NCI-H526 (cell line): ENCODE results near the gene IGFBP5.

Experiments used
- DNase-seq, 2 experiments: peaks; one replicate each; lab custom pipeline; 2025; lab: John Stamatoyannopoulos, UW

The IGFBP5 gene

GRCh38 chr2:216665717-216666116 is 29.6 kb downstream of the IGFBP5 start:
- peak in 1 of 2 experiments; percentile 16 for DNase-seq

DNA sequence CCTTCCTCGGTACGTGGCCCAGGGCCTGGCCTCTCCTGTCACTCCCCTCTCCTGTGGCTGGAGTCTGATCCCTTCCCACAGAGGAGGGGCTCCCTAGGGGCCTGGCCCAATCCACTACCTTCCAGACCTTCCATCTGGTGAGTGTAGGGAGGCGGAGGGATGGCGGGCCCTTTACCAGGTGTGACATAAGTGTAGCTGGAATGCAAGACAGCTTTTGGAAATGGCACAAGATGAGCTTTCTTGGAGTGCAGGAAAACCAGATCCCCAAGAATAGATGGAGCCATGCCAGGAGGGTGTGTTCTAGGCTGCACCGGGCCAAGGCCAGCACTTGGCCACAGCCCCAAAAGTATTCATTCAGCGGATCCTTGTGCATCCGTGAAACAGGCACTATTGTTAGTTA is 30.1 kb downstream of the IGFBP5 start:
- DNase-seq = no peak

- peak in 1 of 2 experiments; percentile 21 for DNase-seq
Measured at GRCh38 chr2:216664593-216665034, 30.7 kb downstream of the IGFBP5 start.

DNA sequence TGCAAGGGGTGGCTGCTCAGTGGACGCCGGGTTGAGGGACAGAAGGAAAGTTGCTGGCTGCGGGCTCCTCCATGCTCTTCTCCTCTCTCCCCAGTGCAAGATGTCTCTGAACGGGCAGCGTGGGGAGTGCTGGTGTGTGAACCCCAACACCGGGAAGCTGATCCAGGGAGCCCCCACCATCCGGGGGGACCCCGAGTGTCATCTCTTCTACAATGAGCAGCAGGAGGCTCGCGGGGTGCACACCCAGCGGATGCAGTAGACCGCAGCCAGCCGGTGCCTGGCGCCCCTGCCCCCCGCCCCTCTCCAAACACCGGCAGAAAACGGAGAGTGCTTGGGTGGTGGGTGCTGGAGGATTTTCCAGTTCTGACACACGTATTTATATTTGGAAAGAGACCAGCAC is 31.5 kb downstream of the IGFBP5 start:
- no peak for DNase-seq

GRCh38 chr2:216663106-216663505 is 32.2 kb downstream of the IGFBP5 start:
- no peak for DNase-seq

DNA sequence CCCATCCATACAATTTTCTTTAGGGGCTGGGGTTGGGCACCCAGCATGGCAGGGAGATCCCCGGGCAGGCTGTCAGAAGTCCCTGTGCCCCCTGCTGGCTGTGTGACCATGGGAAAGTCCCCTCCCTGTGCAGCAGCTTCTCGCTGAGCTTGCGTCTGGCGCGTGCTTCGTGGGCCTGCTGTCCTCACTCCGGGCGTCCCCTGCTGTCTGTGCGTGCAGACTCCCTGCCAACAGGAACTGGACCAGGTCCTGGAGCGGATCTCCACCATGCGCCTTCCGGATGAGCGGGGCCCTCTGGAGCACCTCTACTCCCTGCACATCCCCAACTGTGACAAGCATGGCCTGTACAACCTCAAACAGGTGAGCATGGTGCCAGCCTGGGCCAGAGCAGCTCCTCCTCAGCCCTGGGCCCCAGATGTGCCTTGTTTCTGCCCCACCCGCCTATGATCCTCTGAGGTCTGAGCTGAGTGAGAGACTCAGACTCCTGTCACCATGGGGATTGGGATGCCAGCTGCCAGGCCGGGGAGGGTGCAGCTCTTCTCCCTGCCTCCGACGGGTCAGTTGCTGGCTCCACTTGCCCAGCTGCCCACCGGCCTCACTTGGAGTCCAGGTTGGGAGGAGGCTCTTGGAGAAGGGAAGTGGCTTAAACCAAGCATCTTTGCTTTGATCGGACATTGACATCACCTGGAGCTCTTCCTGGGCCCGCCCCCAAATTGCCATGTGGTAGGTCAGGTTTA is 33.5 kb downstream of the IGFBP5 start:
- DNase-seq = peak in 1 of 2 experiments; percentile 26

DNA sequence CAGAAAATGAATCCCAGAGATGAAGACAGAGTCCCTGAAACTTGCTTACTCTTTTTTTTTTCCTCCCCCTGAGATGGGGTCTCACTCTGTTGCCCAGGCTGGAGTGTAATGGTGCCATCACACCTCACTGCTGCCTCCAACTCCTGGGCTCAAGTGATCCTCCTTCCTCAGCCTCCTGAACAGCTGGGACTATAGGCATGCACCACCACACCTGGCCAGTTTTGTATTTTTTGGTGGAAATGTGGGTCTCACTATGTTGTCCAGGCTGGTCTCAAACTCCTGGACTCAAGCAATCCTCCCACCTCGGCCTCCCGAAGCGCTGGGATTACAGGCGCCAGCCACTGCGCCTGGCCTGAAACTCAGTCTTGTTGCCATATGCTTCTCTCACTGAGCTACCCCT is 34.3 kb downstream of the IGFBP5 start:
- no peak for DNase-seq

GRCh38 chr2:216660496-216660895 is 34.9 kb downstream of the IGFBP5 start:
- DNase-seq = no peak

DNA sequence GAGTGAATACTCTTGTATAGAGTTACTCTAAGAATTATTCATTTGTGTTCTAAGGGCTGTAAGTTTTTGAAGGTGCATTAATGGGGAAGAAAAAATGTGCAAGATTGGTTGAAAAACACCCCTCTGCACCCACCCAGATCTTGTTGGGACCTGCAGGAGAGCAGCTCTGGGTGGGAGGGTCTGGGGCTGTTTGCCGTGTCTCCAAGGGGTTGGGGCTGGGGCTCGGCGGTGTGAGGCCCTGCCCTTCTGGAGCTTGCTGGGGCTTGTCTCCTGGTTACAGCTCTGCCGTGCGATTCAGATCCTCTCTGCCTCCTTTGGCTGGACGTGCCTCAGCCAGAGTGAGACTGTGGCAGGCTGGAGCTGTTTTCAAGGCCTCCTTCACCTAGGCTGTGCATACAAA is 36.1 kb downstream of the IGFBP5 start:
- peak in 1 of 2 experiments; percentile 26 for DNase-seq

DNA sequence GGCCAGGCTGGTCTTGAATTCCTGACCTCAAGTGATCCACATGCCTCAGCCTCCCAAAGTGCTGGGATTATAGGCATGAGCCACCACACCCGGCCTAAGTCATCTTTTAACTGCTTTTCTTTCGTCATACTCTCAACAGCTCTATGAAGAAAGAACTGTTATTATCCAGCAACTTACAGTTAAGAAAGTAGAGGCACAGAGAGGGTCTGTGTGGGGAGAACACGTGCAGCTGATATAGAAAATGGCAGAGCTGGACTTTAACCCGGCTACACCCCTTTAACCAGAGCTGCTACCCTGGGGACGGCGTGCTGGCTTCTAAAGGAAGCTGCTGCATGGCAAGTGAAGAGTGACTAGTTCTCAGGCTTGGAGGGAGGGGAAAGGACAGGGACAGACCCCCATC is 36.6 kb downstream of the IGFBP5 start:
- DNase-seq = peak in 1 of 2 experiments; percentile 22

GRCh38 chr2:216657980-216658379 is 37.4 kb downstream of the IGFBP5 start:
- no peak for DNase-seq

DNA sequence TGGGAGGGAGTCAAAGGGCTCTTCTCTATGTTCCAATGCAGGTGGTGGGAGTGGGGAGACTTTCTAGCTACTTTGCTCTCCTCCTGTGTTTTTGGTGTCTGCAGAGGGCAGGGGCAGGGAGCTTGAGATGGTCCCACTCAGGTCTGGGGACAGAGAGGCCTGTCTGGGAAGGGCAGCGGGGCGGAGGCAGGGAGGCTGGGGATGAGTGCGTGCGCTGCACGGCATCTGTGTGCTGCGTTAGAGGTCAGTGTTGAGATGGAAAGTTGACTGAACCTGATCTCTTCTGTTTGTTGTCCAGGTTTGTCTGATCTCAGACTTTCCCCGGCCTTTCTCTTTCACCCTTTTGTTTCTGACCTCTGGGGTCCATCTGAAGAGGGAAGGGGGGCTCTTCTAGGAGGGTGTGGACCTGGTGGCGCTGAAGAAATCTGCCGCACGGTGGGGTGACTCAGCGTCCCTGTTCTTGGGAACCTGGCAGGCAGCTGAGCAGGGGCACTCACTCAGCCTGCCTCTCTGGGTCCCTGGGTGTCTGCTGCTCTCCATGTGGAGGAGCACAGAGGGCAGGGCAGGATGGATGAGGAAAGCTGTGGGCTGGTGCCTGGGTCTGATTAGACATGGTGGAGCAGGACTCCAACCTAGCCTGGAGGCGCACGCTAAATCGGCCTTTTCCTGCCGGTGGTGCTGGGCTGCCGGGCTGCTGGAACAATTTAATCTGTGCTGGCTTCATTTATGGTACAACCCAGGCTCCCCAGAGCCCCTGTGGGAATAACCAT is 38.1 kb downstream of the IGFBP5 start:
- no peak for DNase-seq

DNA sequence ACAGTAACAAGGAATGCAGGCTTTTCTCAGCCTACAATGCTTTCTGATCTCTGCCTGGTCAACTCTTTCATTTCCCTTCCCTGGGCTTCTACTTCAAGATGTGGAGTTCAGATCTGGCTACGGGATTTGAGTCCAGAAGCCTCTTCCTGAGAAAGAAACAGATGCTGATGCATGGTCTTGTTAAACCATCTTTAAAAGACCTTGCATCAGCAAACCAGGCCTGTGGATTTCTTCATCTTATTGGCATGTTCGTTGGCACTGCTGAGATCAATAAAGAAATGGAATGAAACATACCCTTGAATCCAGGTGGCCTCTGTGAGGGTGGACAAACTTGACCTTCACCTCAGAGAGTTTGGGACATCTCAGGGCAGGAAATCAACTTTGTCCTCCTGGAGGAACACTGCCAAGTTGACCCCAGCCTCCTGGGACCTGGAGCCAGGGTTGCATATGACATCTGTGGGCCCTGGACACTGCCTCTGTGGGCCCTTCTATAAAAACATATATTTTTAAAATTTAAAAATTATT is 40.8 kb downstream of the IGFBP5 start:
- no peak for DNase-seq

GRCh38 chr2:216653931-216654365 is 41.4 kb downstream of the IGFBP5 start:
- DNase-seq = no peak

GRCh38 chr2:216653093-216653799 is 42.1 kb downstream of the IGFBP5 start:
- DNase-seq = no peak

DNA sequence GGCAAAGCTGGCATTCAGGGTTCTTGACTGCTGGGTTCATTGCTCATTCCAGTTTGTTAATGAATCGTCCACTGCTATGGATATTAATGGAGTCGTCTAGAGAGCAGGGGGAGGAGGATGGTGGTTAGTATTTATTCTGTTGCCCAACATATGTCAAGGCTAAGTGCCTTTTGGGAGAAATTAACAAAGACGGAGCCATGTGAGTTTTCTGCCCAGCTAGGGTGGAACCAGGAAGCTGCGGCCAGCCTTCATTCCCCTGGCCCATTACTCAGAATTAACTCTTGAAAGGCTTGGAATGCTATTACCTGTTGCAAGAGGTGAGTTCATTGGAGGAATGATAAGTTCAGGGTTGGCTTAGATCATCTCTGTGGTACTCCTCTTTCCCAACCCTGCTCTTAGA is 42.8 kb downstream of the IGFBP5 start:
- no peak for DNase-seq

DNA sequence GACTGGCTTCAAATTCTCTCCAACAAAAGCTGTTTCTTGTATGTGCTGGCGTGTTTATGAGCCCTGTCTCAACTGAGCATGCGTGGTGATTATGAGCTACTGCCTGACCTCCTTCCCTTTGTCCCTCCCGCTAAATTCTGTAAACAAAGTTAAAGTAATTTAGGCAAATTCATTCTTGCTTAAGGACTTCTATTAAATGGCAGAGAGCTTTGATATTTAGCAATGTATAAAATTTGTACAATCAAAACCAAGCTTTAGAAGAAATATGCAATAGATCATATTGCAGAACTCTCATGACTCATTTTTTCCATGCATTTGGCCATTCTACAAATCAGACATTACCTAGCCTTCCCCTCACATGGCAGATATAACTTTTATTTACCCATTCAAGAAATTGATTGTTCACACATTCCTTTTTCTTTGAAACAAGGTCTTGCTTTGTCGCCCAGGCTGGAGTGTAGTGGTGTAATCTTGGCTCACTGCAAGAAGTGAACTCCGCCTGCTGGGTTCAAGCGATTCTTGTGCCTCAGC is 43.9 kb downstream of the IGFBP5 start:
- DNase-seq = no peak

DNA sequence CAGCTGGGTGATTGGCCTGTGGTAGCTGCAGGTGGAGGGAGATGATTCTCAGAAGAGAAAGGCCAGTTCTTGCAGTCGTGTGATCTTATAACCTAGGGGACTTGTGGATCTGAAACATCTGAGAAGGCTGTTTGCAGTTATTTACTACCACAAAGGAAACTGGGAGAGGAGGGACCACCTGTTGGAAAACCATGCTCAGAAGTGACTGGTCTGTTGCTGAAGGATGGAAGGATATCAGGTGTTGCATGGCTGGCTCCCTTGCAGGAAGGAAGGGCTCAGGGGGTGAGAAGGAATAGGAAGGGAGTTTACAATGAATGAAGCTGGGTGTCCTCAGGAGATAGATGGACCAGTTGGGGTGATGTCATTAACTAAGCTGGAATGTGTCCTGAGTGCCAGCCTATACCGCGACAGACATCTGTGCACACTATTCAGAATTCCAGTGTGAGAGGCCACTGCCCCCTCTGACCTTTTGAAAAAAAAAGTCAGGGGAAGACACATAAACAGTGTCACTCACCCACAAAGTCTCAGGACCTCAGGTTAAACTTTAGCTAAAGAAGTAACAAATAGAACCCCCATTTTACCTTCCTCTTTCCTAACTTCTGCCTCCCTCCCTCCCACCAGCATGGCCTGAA is 44.6 kb downstream of the IGFBP5 start:
- no peak for DNase-seq

- DNase-seq = no peak
Measured at GRCh38 chr2:216649574-216649973, 45.8 kb downstream of the IGFBP5 start.

- no peak for DNase-seq
Measured at GRCh38 chr2:216648105-216648504, 47.2 kb downstream of the IGFBP5 start.

DNA sequence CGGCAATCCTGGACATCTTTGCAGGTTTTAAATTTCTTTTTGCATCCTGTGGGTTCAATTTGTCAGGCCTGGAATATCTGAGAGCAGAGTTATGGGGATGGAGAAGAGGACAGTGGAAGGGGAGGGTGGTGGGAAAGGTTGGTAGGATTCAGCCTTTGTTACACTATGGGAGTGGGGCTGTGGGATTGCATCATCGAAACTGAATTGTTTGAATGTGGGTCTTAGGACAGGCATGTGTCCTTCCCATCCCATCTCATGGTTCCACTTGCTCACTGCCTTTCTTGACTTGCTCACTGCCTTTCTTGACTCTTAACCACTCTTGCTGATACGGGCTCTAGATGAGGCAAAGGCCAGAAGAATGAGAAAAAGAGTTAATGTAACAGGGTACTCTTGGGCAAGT is 49.2 kb downstream of the IGFBP5 start:
- no peak for DNase-seq

DNA sequence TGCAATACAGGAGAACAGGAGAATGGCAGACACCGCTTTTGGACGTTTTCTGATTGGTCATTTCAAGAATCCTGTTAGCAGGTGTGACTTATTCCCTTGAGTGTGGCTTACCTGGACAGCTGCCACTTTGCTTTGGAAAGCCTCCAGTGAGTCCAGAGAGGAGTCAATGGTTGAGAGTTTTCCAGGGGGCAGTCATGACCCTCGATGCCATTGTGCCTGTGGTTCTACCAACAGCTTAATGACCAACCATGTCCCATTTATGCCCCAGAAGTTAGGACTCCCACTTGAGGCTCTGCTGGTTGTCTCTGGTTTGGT is 49.8 kb downstream of the IGFBP5 start:
- no peak for DNase-seq
